NCI-H345 (cell line): ENCODE results near the gene SPTAN1.
"Not testable (repeated sequence)": the region's sequence is repeated elsewhere in the genome, so short reads cannot be mapped to it uniquely, and the experiment has no call there.

Experiments
- DNase-seq: peaks from one replicate; lab custom pipeline; 2025; lab: John Stamatoyannopoulos, UW

SPTAN1 gene

GRCh38 chr9:128552153-128552743 lies at the start of gene SPTAN1:
SPTAN1 (plus strand) TSS chr9:128552587; CDS start chr9:128566741, 14,154 bp downstream.
- DNase-seq = peak; percentile 93

GRCh38 chr9:128503415-128503825 lies 49.0 kb upstream of the SPTAN1 start:
- DNase-seq = not testable (repeated sequence)

GRCh38 chr9:128503870-128504269 lies 48.5 kb upstream of the SPTAN1 start:
- DNase-seq = no peak

- DNase-seq = peak; percentile 94
Observed at GRCh38 chr9:128504485-128505413, 47.6 kb upstream of the SPTAN1 start, which contains the start of gene GLE1. GLE1 (plus strand) TSS chr9:128504719; CDS start chr9:128504806, 87 bp downstream.

- no peak for DNase-seq
Observed at GRCh38 chr9:128505414-128505765, 47.0 kb upstream of the SPTAN1 start.

- DNase-seq = not testable (repeated sequence)
Observed at GRCh38 chr9:128505906-128506305, 46.5 kb upstream of the SPTAN1 start.

GRCh38 chr9:128512820-128513219 lies 39.6 kb upstream of the SPTAN1 start:
- no peak for DNase-seq

- no peak for DNase-seq
Observed at GRCh38 chr9:128521956-128522355, 30.4 kb upstream of the SPTAN1 start.

- peak; percentile 78 for DNase-seq
Observed at GRCh38 chr9:128523199-128523925, 29.0 kb upstream of the SPTAN1 start.

GRCh38 chr9:128526720-128527119 lies 25.7 kb upstream of the SPTAN1 start:
- no peak for DNase-seq

GRCh38 chr9:128528445-128529160 lies 23.8 kb upstream of the SPTAN1 start:
- DNase-seq = no peak

- no peak for DNase-seq
Observed at GRCh38 chr9:128529191-128529590, 23.2 kb upstream of the SPTAN1 start.

GRCh38 chr9:128532581-128532980 lies 19.8 kb upstream of the SPTAN1 start:
- no peak for DNase-seq

- no peak for DNase-seq
Observed at GRCh38 chr9:128540634-128541360, 11.6 kb upstream of the SPTAN1 start.

- DNase-seq = no peak
Observed at GRCh38 chr9:128546504-128546903, 5.9 kb upstream of the SPTAN1 start.

GRCh38 chr9:128548876-128549275 lies 3.5 kb upstream of the SPTAN1 start:
- no peak for DNase-seq

- DNase-seq = no peak
Observed at GRCh38 chr9:128550226-128550625, 2.2 kb upstream of the SPTAN1 start.

- no peak for DNase-seq
Observed at GRCh38 chr9:128550770-128551656, 1.4 kb upstream of the SPTAN1 start.

GRCh38 chr9:128551657-128552152 lies 682 bp upstream of the SPTAN1 start:
- DNase-seq = no peak
